PC-3 (cell line): ENCODE data around the gene PRR13. TPM values are rescaled to one million over a fixed set of nuclear protein-coding genes. Genes with fewer than 3 reads are reported as not detected.

Experiments used
- ATAC-seq: fragments of 200-7000 bp; cut with Tn5 transposase; 2 replicates; pipeline ENCODE4 v1.9.1; 2020; ENCODE audit warnings: mild to moderate bottlenecking, moderate library complexity
- BruUV-seq: library from RNA; stranded (reverse); fragments of 400-500 nt; replicated peaks from 2 replicates; lab custom pipeline; 2021; lab: Mats Ljungman, UMichigan
- CTCF ChIA-PET: fragments of 300-600 bp; sonication (Branson Sonifier 250); formaldehyde crosslinking; loops from one replicate; lab custom pipeline; 2022; ENCODE audit warnings: antibody characterized with exemption; lab: Charles Lee
- POLR2A ChIA-PET: fragments of 300-600 bp; sonication (Branson Sonifier 250); formaldehyde crosslinking; loops from one replicate; lab custom pipeline; 2022; ENCODE audit warnings: antibody characterized with exemption; ENCODE audit not compliant: unreplicated experiment; lab: Charles Lee
- DNase-seq: peaks from one replicate; pipeline ENCODE4 v3.0.0-alpha.2; 2015
- H2AFZ ChIP-seq: fragments of 300-600 bp; sonication (generic); 2 replicates; pipeline ENCODE4 v1.6.0; 2016; ENCODE audit warnings: antibody characterized with exemption, low read length
- H3F3A ChIP-seq: fragments of 300-600 bp; sonication (generic); one replicate; pipeline ENCODE4 v1.6.0; 2017; ENCODE audit warnings: antibody characterized with exemption, low read length, control low read depth, mild to moderate bottlenecking; ENCODE audit not compliant: unreplicated experiment
- H3K27ac ChIP-seq: fragments of 300-600 bp; sonication (generic); 2 replicates; pipeline ENCODE4 v1.5.1; 2016; ENCODE audit warnings: mild to moderate bottlenecking, low read length
- H3K27me3 ChIP-seq: fragments of 300-600 bp; sonication (generic); 2 replicates; pipeline ENCODE4 v1.6.1; 2016; ENCODE audit warnings: low read length, mixed read lengths
- H3K36me3 ChIP-seq: fragments of 300-600 bp; sonication (generic); 2 replicates; pipeline ENCODE4 v1.6.1; 2016; ENCODE audit warnings: low read depth, mixed run types, low read length, mixed read lengths
- H3K4me1 ChIP-seq: fragments of 300-600 bp; sonication (generic); 2 replicates; pipeline ENCODE4 v1.5.1; 2016; ENCODE audit warnings: low read length; ENCODE audit not compliant: insufficient read depth
- H3K4me2 ChIP-seq: fragments of 300-600 bp; sonication (generic); 2 replicates; pipeline ENCODE4 v1.6.0; 2016; ENCODE audit warnings: low read length
- H3K4me3 ChIP-seq: fragments of 300-600 bp; sonication (generic); 2 replicates; pipeline ENCODE4 v1.5.1; 2016; ENCODE audit warnings: mild to moderate bottlenecking, low read length, mixed read lengths
- H3K79me2 ChIP-seq: fragments of 300-600 bp; sonication (generic); 2 replicates; pipeline ENCODE4 v1.6.1; 2017; ENCODE audit warnings: low read length, mixed read lengths
- H3K9ac ChIP-seq: fragments of 300-600 bp; sonication (generic); 2 replicates; pipeline ENCODE4 v1.6.0; 2016; ENCODE audit warnings: mild to moderate bottlenecking, low read length
- H3K9me2 ChIP-seq: fragments of 300-600 bp; sonication (generic); replicated peaks from 2 replicates; pipeline ENCODE4 v1.6.1; 2016; ENCODE audit warnings: mixed run types, low read length, mixed read lengths
- H3K9me3 ChIP-seq: fragments of 300-600 bp; sonication (generic); 2 replicates; pipeline ENCODE4 v1.6.1; 2016; ENCODE audit warnings: low read length, mixed read lengths
- H4K20me1 ChIP-seq: fragments of 300-600 bp; sonication (generic); 2 replicates; pipeline ENCODE4 v1.6.1; 2016; ENCODE audit warnings: low read length, mixed read lengths
- CTCF ChIP-seq: fragments of 300-600 bp; sonication (generic); conservative IDR thresholded peaks from 2 replicates; pipeline ENCODE4 v1.5.1; 2017; ENCODE audit warnings: antibody characterized with exemption, low read depth, mild to moderate bottlenecking, low read length
- EZH2 ChIP-seq: fragments of 300-600 bp; sonication (generic); IDR thresholded peaks from one replicate; pipeline ENCODE4 v1.6.1; 2017; ENCODE audit warnings: antibody characterized with exemption, mild to moderate bottlenecking, low read length; ENCODE audit not compliant: unreplicated experiment
- EZH2phosphoT487 ChIP-seq: fragments of 300-600 bp; sonication (generic); IDR thresholded peaks from 2 replicates; pipeline ENCODE4 v1.6.1; 2018; ENCODE audit warnings: mild to moderate bottlenecking, antibody characterized with exemption, low read length, borderline replicate concordance
- intact Hi-C: fragments of 100-400 bp; cut with micrococcal nuclease; formaldehyde crosslinking; loops from 2 replicates; pipeline ENCODE4 v1.9.0; 2023
- total RNA-seq: library from RNA; depleted of rRNA; stranded (reverse); fragments of >200 nt; gene quantifications from 2 replicates; pipeline ENCODE4 v1.2.3, GENCODE V29; 2014

The PRR13 gene
- total RNA-seq, 1 experiment from 2014 or later: 54.2 TPM

- Histone ChIP-seq H3K9me2 (no peaks in the 10 kb centered on the region), H3K27me3 (no peaks in the 10 kb centered on the region), H3K4me1 (peaks cover 34% of the 10 kb centered on the region), H3K9ac (no peak within 1 kb of the TSS), H3F3A (peaks cover 11% of the 10 kb centered on the region), H3K36me3 (no peaks in the 10 kb centered on the region), H3K27ac (no peak within 1 kb of the TSS), H4K20me1 (no peaks in the 10 kb centered on the region), H3K4me3 (no peak within 1 kb of the TSS), H3K79me2 (no peaks in the 10 kb centered on the region), H2AFZ (no peak within 1 kb of the TSS), H3K4me2 (no peak within 1 kb of the TSS), H3K9me3 (no peaks in the 10 kb centered on the region)
- POLR2A ChIA-PET: no interaction called here
- no peak for ATAC-seq
- DNase-seq: no peak
- CTCF ChIA-PET: no interaction called here
- intact Hi-C loops: no loop called here
- no peak for TF ChIP-seq EZH2phosphoT487
- TF ChIP-seq CTCF: no peak
- no peak for TF ChIP-seq EZH2
- no TSS peak for BruUV-seq
These were observed 17.9 kb upstream of the PRR13 start, which contains the start of gene AMHR2 for GRCh38 chr12:53423597-53423996. TSS of gene AMHR2 (plus strand) at chr12:53423855. CDS start at chr12:53423935, 80 bp downstream.

GRCh38 chr12:53424626-53425514 lies 16.7 kb upstream of the PRR13 start:
- H2AFZ ChIP-seq: no peak overlapping the region
- H3F3A ChIP-seq: peaks cover 14% of the 10 kb centered on the region
- peaks cover 38% of the 10 kb centered on the region for H3K4me1 ChIP-seq
- H3K4me3 ChIP-seq: no peak overlapping the region
- no peaks in the 10 kb centered on the region for H3K79me2 ChIP-seq
- CTCF ChIA-PET: no interaction called here
- DNase-seq: no peak
- TF ChIP-seq EZH2 (no peak), EZH2phosphoT487 (no peak), CTCF (no peak)
- intact Hi-C loops: no loop called here
- ATAC-seq: no peak
- H3K27me3 ChIP-seq: no peaks in the 10 kb centered on the region
- H3K4me2 ChIP-seq: no peak overlapping the region
- no peaks in the 10 kb centered on the region for H3K36me3 ChIP-seq
- H3K9me2 ChIP-seq: no peaks in the 10 kb centered on the region
- no peak overlapping the region for H3K27ac ChIP-seq
- no TSS peak for BruUV-seq
- POLR2A ChIA-PET: no interaction called here
- no peak overlapping the region for H3K9ac ChIP-seq
- no peaks in the 10 kb centered on the region for H4K20me1 ChIP-seq
- no peaks in the 10 kb centered on the region for H3K9me3 ChIP-seq
